NCI-H146 treated with DMSO at 0.1 percent for 48 hours (cell line): Measurements from ENCODE around the gene METTL9.
"Not testable (repeated sequence)": the region's sequence is repeated elsewhere in the genome, so short reads cannot be mapped to it uniquely, and the experiment has no call there.

Experiments used
- DNase-seq: peaks from one replicate; lab custom pipeline; 2025; ENCODE audit not compliant: unreplicated experiment; lab: John Stamatoyannopoulos, UW

METTL9 gene

DNA sequence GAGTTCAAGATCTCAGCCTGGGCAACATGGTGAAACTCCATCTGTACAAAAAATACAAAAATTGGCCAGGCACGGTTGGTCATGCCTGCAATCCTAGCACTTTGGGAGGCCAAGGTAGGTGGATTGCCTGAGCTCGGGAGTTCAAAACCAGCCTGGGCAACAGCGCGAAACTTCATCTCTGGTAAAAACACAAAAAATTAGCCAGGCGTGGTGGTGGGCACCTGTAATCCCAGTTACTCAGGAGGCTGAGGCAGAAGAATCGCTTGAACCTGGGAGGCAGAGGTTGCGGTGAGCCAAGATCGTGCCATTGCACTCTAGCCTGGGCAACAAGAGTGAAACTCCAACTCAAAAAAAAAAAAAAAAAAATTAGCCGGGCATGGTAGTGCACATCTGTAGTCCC lies 25.9 kb upstream of the METTL9 start:
- not testable (repeated sequence) for DNase-seq

DNA sequence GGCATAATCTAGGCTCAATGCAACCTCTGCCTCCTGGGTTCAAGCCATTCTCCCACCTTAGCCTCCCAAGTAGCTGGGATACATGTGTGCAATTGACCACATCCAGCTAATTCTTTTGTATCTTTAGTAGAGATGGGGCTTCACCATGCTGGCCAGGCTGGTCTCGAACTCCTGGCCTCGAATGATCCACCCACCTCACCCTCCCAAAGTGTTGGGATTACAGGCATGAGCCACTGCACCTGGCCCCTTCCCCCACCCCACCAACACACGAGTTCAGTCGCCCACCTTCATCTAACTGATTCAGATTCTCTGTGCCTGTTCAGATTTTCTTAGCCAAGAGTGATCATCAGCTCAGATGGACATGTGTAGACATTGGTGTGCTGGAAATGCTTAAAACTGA lies 25.0 kb upstream of the METTL9 start:
- DNase-seq: no peak

DNA sequence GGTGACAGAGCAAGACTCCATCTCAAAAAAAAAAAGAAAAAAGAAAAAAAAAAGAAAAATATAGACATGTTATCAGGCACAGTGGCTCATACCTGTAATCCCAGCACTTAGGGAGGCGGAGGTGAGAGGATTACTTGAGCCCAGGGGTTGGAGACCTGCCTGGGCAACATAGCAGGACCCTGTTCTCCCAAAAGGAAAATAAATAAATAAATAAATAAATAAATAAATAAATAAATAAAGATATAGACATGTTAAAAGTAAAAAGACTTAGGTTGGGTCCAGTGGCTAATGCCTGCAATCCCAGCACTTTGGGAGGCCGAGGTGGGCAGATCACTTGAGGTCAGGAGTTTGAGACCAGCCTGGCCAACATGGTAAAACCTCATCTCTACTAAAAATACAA lies 23.1 kb upstream of the METTL9 start:
- not testable (repeated sequence) for DNase-seq

DNA sequence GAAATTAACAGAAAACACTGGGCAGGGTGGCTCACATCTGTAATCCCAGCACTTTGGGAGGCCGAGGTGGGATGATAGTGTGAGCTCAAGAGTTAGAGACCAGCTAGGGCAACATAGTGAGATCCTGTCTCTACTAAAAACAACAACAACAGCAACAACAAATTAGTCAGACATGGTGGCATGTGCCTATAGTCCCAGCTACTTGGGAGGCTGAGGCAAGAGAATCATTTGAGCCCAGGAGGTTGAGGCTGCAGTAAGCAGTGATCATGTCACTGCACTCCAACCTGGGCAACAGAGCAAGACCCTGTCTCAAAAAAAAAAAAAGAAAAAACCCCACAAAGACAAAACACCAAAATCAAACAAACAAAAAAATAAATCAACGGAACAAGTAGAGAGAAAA lies 21.9 kb upstream of the METTL9 start:
- DNase-seq: not testable (repeated sequence)

DNA sequence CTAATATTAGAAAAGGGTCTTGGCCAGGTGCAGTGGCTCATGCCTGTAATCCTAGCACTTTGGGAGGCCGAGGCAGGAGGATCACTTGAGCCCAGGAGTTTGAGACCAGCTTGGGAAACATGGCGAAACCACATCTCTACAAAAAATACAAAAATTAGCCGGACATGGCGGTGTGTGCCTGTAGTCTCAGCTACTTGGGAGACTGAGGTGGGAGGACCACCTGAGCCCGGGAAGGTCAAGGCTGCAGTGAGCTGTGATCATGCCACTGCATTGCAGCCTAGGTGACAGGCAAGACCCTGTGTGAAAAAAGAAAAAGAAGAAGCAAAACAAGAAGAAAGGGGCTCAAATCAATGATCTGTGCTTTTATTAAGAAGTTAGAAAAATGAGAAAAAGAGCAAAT lies 21.1 kb upstream of the METTL9 start:
- DNase-seq: not testable (repeated sequence)

DNA sequence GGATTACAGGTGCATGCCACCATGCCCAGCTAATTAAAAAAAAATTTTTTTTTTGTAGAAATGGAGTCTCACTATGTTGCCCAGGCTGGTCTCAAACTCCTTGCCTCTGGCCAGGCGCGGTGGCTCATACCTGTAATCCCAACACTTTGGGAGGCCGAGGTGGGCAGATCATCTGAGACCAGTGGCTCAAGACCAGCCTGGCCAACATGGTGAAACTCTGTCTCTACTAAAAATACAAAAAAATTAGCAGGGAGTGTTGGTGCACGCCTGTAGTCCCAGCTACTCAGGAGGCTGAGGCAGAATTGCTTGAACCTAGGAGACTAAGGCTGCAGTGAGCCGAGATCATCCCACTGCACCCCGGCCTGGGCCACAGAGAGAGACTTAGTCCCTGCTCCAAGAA lies 19.2 kb upstream of the METTL9 start:
- DNase-seq: not testable (repeated sequence)

DNA sequence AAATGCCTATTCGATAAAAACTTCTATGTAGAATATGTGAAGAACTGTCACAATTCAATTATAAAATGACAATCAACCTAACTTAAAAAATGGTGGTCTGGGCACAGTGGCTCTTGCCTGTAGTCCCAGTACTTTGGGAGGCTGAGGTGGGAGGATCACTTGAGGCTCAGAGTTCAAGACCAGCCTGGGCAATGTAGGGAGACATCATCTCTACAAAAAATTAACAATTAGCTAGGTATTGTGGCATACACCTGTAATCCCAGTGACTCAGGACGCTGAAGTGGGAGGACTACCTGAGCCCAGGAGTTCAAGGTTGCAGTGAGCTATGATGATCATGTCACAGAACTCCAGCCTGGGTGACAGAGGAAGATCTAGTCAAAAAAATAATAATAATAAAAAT lies 18.6 kb upstream of the METTL9 start:
- no peak for DNase-seq

- DNase-seq: no peak
Observed at GRCh38 chr16:21584817-21585216, 14.6 kb upstream of the METTL9 start.

DNA sequence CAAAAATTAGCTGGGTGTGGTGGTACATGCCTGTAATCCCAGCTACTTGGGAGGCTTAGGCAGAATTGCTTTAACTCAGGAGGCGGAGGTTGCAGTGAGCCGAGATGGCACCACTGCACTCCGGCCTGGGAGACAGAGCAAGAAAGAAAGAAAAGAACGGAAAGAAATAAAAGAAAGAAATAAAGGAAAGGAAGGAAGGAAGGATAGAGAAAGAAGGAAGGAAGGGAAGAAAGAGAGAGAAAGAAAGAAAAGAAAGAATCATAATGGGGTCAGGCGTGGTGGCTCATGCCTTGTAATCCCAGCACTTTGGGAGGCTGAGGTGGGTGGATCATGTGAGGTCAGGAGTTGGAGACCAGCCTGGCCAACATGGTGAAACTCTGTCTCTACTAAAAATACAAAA lies 10.8 kb upstream of the METTL9 start:
- DNase-seq: not testable (repeated sequence)

DNA sequence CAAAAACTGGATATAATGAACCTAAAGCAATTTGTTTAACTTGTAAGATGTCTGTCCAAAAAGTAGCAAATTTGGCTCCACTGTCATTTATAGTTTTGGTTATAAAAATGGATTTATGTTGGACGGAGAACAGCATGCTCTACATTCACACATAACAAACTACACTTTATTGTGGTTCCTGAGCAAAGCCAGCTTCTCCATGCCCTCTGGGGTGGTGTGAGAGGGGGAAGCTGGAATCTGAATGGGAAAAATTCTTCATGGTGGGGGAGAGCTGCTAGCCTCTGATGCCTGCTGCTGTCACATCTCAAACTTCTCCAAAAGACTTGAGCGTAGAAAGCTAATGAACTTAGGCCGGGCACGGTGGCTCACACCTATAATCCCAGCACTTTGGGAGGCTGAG lies 9.8 kb upstream of the METTL9 start:
- no peak for DNase-seq

DNA sequence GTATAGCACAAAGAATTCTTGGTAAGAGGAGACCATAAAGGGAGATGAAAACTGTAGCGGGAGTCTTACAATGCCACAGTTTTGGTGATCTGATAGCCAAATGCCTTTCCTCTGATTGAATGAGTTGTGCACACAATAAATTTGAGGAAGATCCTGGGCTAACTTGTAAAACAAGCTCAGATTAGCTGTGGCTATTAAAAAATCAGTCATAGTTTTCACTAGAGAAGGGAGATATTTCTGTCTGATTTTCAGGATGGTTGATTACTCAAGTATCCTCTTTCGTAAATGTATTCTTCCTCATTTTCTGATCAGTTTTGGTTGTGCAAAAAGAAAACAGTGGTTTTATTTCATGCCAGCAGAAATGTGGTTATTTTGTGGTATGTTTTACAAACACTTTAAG lies 9.1 kb upstream of the METTL9 start:
- DNase-seq: no peak

DNA sequence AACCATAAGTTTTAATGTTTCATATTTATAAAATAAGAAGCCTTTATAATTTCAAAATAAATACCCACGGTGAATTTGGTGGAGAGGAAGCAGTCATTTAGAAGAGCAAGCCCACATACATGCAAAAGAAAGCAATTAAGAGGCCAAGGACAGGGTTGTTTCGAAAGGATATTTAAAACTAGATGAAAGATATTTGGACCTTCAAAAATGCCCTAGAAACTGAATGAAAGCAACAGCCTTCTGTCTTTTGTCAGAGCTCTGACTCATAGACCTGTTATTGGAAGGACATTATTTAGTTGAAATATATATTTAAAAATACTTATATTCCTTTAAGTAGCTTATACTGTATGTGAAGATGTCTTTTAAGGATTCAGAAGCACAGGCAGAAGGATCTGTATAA lies 8.6 kb upstream of the METTL9 start:
- no peak for DNase-seq

DNA sequence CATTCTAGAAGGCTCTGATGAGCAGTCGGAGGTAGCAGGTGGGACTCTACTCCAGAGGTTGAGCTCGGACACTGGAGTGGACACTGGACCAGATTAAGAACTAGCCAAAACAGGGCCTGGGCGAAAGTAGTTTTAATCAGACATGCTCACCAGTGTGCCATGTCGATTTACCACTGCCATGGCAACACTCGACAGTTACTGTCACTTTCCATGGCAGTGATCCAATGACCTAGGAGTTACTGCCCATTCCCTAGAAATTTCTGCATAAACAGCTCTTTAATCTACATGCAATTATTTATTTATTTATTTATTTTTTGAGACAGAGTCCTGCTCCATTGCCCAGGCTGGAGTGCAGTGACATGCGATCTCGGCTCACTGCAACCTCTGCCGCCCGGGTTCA lies 7.2 kb upstream of the METTL9 start:
- no peak for DNase-seq

- DNase-seq: no peak
Observed at GRCh38 chr16:21593530-21594289, 5.7 kb upstream of the METTL9 start.

DNA sequence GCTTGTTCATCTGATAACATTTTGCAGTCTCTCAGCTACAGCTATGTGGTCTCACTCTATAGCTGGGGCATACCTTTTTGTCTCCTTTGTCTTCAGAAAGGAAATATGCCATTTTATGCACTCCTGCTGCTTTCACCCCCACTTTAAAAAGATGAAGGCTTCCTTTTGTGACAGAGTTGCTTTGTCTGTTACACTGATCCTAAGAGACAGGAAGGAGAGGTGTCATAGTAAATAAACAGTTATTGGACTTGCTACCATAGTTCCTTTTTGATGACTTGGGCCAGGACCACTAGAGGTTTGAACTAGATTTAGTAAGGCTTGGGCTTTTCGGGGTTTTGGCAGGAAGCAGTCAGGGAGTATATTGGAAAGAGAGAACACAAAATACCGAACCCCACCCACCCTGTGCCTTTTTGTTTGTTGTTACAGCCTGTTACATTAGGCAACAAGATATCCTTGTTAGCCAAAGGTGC lies 1.8 kb upstream of the METTL9 start:
- DNase-seq: no peak

GRCh38 chr16:21598206-21598605 lies 1.2 kb upstream of the METTL9 start:
- no peak for DNase-seq

- DNase-seq: peak; percentile 38
Observed at GRCh38 chr16:21598701-21599121, 666 bp upstream of the METTL9 start.

DNA sequence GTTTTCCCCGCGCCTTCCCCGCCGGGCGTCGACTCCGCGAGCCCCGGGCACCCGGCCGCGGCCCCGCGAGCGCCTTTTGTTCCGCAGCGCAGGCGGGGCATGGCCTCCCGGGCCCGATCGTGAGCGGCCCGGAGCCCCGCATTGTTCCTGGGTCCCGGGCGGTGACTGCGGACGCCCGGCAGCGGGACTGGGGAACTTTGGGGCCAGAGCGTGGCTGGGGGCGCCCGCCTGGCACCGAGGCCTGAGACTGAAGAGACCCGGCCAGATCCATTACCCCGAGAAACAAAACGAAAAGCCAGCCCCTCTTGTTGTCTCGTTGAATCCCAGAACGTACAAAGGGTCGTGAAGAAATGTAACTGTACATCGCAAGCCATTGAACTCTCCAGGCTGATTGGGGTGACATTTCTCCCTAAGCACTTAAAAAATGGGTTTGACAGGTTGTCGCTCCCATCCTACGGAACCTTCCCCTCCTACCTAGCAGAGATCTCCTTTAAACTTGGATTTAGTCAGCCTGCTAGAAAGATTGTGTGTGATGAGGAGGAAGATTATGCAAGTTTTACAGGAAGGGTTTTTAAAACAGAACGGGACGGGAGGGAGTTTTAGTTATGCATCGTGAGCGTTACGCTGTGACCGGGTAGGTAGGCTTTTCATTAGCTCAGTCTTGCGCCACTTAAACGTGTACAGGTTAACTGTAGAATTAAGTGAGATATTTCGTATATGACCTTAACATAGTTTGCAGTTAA lies 825 bp downstream of the METTL9 start:
- no peak for DNase-seq

DNA sequence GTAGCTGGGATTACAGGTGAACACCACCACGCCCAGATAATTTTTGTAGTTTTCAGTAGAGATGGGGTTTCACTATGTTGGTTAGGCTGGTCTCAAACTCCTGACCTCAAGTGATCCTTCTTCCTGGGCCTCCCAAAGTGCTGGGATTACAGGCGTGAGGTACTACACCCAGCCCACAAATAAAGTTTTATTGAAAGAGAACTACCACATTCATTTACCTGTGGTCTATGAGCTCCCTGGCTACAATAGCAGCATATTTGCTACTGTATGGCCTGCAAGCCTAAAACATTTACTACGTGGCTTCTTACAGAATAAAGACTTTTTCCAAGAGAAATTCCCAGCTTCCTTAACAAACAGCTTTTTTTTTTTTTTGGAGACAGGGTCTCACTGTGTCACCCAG lies 3.4 kb downstream of the METTL9 start:
- no peak for DNase-seq

DNA sequence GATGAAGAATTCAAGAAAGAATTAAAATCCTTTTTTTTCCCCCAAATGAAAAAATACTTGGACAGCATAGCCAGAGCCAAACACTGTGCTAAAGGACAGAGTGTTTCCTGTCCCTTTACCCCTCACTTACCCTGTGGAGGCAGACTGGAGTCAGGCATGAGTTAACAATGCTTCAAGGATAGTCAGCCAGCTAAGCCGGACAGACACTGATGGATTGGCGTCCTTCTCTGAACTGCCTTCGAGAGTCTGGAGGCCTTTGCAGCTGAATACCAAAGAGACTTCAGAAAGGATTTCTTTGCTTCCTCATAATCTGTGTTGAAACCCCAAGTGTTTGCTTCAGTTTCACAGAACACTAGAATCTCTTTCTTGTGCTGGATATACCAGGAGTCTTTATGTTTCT lies 4.6 kb downstream of the METTL9 start:
- no peak for DNase-seq

- DNase-seq: not testable (repeated sequence)
Observed at GRCh38 chr16:21605848-21606247, 6.5 kb downstream of the METTL9 start.

DNA sequence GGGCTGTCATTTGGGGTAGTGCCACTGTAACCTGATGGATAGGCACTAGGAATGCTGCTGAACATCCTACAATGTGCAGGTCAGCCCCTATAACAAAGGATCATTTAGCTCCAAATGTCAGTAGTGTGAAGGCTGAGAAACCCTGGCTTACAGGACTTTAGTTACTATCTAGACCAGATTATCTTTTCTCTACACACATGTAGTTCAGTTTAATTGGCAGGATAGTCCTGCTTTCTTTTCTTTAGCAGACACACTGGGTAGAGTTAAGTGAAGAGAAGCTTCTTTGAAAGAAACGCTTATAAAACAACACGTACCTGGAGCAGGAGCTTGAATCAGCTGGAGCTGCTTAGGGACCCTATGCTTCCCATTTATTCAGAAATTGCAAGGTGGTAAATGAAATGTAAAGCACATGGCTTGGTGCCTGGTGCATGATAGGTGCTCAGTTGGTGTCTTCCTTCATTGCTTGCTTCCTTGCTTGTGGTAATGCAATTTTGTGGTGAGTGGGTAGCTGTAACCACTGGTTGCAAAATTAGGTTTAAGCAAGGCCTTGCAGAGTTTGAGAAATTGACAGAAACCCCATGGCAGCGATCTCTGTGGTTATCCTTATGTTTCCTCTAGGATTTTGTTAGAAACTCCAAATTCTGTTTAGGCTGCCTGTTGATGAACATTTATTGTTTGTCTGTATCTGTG lies 9.4 kb downstream of the METTL9 start:
- no peak for DNase-seq
